ENCODE measurements around the gene SDHB. TPM values are rescaled to one million over a fixed set of nuclear protein-coding genes. Genes with fewer than 3 reads are reported as not detected.
A peak's percentile ranks its signal among the peaks of the same experiment; 100 is the strongest.

SDHB gene
- total RNA-seq, 1 donor from 2014 or later: 163 TPM

GRCh38 chr1:17012775-17013490 is 40.9 kb downstream of the SDHB start:
- DNase-seq (ENCODE audit: low read depth, low spot score): no peak

- peak; percentile 13 for DNase-seq (ENCODE audit: low read depth, low spot score)
These were observed 42.2 kb downstream of the SDHB start, which contains the start of gene ATP13A2 for GRCh38 chr1:17011439-17012307. ATP13A2 (minus strand) TSS chr1:17011928; CDS start chr1:17011738, 190 bp downstream.

GRCh38 chr1:17011092-17011438 is 42.8 kb downstream of the SDHB start:
- DNase-seq (ENCODE audit: low read depth, low spot score): no peak

GRCh38 chr1:17009706-17010105 is 44.1 kb downstream of the SDHB start:
- DNase-seq (ENCODE audit: low read depth, low spot score): no peak

GRCh38 chr1:17008208-17008855 is 45.5 kb downstream of the SDHB start:
- no peak for DNase-seq (ENCODE audit: low read depth, low spot score)

DNA sequence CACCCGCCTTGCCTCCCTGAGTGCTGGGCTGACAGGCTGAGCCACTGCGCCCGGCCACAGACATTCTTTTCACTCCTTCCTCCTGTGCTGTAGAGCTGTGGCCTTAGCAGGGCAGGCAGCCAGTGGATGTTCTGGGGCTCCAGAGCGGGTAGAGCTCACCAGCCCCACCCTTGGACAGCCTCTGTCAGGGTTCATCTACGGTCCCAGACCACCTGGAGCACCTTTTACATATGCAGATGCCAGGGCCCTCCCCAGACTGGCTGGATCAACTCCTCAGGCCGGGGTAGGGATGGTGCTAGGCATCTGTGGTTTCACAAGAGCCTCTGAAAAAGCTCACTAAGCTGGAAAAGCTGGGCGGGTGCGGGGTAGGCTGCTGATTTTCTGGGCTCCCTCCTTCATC is 46.7 kb downstream of the SDHB start:
- DNase-seq (ENCODE audit: low read depth, low spot score): no peak

DNA sequence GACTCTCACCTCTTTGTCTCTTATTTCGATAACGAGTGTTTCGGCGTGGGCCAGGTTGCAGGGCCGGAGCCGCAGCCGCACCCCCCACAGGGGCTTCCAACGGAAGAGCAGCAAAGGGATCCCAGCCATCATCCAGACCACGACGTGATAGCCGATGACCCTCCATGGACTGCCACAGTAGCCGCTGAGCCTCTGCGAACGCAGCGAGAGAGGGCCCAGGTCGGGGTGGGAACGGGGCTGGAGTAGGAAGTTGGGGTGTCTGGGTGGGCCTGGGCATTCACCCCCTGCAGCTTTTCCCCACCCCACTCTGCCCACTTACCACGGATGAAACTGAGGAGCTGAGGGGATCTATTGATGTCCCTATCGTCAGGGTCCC is 48.5 kb downstream of the SDHB start:
- DNase-seq (ENCODE audit: low read depth, low spot score): no peak

DNA sequence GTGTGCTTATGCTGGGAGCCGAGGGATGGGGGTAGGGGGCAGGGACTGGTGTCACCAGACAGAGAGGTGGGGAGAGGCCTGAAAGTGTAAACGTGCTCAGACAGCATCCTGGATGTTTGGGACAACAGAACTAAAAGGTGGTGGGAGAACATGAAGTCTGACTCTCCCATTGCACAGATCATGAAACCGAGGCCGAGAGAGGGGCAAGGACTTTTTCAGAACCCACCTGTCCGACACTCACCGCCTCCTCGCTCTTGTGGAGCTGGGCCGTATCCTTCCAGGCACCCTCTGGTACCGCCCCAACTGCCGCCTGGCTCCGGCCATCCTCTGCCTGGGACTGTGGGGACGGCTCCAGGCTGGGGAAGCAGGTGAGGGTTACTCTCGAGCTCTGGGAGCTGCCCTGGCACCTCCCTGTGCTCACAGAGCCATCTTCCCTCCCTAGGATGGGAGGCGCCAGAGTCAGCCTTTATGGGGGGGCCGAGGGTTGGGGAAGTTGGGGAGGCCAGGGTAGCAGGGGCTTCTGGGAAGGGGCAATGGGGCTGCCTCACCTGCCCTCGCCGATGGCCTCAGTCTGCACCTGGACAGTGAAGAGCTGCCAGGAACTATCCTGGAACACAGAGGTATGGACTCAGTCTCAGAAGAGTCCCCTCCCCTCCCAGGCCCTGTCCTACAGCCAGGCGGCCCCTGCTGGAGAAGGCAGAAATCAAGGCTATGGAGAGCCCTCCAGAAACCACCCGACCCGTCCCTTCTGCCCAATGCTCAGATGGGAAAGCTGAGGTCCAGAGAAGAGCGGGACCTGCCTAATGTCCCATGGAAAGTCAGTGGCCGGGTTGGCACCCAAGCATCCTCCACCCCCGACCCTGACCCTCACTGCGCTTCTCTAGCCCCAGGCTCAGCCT is 49.1 kb downstream of the SDHB start:
- DNase-seq (ENCODE audit: low read depth, low spot score): no peak

DNA sequence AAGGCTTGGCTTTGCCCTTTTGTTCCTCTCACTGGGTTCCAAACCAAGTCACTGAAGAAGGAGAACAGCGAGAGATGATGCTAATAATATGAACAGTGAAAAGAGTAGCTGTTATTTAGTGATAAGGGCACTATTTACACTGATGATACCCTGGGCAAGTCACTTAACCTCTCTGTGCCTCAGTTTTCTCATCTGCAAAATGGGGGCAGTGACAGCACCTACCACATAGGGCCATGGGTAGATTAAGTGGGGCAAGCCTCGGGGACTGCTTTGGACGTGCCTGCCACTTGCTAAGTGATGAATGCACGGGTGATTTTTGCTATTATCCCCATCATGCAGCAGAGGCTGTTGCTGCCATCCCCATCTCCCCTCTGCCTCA is 51.3 kb downstream of the SDHB start:
- no peak for DNase-seq (ENCODE audit: low read depth, low spot score)

DNA sequence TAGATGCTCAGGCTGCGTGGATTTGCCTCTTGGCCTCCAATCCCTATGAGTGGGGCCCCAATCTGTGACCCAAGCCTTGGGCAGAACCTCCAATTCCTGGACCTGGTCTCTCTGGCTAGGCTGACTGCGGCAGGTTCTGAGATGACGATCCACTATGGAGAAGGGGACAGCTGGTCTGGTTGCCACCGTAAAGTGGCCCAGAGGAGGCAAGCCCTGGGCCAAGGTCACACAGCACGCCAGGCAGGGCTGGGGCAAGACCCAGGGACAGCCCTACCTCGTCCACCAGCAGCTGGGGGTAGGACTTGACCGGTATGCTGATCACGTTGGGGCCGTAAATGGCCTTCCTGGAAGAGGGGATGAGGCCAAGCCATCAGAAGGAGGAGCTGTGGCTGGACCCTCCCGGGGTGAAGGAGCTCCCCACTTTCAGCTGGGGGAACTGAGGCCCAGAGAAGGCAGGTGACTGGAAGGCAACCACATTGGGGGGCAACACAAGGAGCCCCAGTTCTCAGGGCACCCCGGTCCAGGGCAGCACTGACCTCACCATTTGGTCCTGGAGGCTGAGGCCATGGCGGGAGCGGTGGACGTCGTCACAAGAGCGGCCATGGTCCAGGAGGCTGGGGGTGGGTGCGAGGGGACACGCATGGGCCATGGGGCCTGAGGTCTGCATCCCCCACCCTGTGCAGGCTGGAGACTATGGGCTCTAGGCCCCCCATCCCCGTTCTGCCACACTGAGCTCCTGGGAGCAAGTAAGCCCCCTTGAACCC is 51.9 kb downstream of the SDHB start:
- DNase-seq (ENCODE audit: low read depth, low spot score): no peak

DNA sequence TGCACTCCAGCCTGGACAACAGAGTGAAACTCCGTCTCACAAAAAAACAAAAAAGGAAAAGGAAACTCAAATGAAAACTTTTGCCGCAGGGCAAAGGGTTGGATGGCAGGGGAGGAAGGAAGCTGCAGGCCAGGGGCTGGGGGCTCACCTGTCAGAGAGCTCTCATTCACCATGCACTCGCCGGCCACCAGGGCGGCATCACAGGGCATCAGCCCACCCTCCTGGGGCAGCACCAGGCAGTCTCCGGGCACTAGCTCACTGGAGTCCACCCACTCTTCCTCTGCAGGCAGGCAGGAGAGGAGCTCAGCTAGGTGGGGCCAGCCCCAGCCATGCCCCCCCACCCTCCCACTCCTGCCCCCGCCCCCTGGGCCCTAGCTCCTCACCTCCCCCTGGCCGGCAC is 54.0 kb downstream of the SDHB start:
- DNase-seq (ENCODE audit: low read depth, low spot score): no peak

- no peak for DNase-seq (ENCODE audit: low read depth, low spot score)
These were observed 55.2 kb downstream of the SDHB start for GRCh38 chr1:16998589-16998988.

GRCh38 chr1:16996845-16997244 is 57.0 kb downstream of the SDHB start:
- DNase-seq (ENCODE audit: low read depth, low spot score): no peak

- no peak for DNase-seq (ENCODE audit: low read depth, low spot score)
These were observed 60.3 kb downstream of the SDHB start for GRCh38 chr1:16993521-16994038.

DNA sequence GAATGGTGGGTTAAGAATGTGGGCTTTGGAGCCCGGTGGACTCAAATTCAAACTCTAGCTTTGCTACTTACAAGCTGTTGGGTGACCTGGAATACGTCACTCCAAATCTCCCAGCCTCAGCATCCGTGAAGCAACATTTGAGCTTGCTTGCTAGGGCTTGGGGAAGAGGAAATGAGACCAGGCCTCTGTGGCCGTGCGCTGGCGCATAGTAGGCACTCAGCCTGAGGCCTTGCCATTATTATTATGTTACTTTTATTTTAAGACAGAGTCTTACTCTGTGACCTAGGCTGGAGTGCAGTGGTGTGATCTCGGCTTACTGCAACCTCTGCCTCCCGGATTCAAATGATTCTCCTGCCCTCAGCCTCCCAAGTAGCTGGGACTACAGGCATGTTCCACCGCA is 61.2 kb downstream of the SDHB start:
- no peak for DNase-seq (ENCODE audit: low read depth, low spot score)

DNA sequence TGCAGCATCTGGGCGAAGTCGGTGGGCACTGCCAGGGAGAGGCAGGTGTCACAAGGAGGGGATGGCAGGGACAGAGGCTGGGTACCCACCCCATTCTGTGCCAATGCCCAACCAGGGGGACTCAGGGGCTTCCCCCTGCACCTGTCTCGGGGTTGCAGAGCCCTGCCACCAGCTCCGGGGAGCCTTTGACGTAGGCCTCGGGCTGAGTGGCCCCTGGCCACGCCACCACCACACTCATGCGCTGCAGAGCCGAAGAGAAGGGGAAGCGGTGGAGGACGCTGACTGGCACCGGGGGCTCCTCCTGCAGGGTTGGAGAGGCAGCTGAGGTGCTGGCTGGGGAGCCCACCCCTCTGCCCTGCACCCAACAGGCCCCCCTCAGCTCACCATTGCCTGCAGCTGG is 61.7 kb downstream of the SDHB start:
- DNase-seq (ENCODE audit: low read depth, low spot score): no peak

DNA sequence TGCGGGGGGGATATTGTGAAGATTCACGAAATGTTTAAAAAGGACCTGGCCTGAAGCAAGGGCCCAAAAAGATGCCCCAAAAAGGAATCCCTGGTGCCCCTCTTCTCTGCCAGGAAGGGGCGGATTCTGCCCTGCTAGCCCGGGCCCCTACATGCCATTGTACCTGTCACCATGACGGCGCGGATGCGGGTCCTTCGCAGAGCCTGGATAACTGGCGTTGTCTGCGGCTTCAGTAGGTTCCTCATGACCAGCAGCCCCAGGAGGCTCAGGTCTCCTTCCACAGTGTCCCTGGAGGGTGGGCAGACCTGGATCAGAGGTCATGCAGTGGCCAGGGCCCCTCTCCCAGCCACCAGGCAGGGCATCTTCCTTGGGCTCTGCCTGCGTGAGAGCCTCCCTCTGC is 62.3 kb downstream of the SDHB start:
- DNase-seq (ENCODE audit: low read depth, low spot score): no peak

DNA sequence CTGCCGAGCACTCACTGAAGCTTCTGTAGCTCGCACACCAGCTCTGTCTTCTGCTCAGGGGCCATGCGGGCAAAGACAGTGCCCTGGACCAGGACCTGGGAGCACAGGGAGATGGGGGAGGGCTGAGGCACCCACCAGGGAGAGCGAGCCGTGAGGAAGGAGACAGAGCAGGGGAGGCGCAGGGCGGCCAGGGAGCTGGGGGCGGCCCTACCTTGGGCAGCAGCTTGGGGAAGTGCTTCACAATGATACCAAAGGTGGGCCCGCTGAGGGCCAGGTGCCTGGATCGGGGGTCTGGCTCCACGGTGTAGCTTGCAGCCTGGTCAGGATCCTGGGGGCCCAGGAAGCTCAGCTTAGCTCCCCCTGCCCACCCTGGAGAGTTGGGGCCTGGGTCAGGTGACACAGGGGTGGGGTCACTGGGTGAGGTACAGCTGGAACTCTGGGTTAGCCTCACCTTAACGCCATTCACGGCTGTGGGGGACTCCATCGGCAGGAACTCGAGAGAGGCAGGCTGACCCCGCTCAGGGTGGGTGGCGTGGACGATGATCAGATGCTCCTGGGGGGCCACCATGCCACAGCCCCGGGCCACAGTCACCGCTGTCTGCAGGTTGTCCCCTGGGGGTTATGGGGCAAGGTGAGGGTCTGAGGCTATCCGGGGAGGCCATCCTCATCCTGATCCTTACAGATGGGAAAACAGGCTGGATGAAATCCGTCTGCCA is 64.0 kb downstream of the SDHB start:
- no peak for DNase-seq (ENCODE audit: low read depth, low spot score)

DNA sequence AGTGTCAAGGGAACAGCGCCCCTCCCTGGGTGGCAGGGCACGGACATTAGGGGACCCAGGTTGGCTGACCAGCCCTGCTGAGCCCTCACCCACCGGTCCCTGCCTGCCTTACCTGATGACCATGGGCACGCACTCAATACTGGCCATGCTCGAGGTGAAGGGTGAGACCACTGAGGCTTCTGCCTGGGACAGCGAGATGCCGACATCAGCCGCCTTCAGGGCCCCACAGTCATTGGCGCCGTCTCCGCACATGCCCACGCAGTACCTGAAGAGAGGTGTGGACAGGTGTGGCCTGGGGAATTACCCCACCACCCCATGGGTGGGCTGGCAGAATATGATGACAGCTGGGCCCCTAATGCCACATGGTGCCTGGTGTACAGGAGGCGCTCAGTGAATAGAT is 65.6 kb downstream of the SDHB start:
- DNase-seq (ENCODE audit: low read depth, low spot score): no peak

DNA sequence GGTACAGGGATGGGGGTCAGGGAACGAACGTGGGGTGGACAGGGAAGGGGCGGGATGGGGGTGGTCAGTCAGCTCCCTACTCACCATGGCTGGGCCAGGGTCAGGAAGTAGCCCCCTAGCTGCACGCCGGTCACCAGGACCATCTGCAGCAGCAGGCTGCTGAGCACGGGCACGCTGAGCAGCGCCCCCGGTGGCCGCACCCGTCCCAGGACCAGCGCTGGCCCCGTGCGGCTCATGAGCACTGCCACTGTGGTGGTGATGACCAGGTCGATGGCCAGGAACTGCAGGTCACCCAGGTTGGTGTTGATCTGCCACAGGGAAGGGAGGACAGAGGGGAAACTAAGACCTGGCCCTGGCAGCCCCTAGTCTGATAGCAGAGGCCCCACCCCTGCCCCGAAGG is 66.9 kb downstream of the SDHB start:
- DNase-seq (ENCODE audit: low read depth, low spot score): no peak
